GM12878 (cell line): ENCODE results near the gene KIF3A. TPM values are rescaled to one million over a fixed set of nuclear protein-coding genes. Genes with fewer than 3 reads are reported as not detected.

Source experiments
- ATAC-seq: fragments of 200-7000 bp; cut with Tn5 transposase; 3 replicates; pipeline ENCODE4 v1.9.1; 2020; ENCODE audit warnings: mild to moderate bottlenecking, moderate library complexity
- BruUV-seq: library from RNA; stranded (reverse); fragments of 400-500 nt; replicated peaks from 2 replicates; lab custom pipeline; 2021; lab: Mats Ljungman, UMichigan
- CTCF ChIA-PET: fragments of 300-600 bp; sonication (Branson Sonifier 250); formaldehyde crosslinking; extraction: SDS; loops from one replicate; lab custom pipeline; 2021; ENCODE audit warnings: inconsistent platforms; lab: Yijun Ruan, JAX
- POLR2A ChIA-PET: fragments of 350-600 bp; formaldehyde crosslinking; extraction: SDS; loops from one replicate; lab custom pipeline; 2021; ENCODE audit warnings: inconsistent platforms; lab: Charles Lee
- RAD21 ChIA-PET: fragments of 300-600 bp; sonication (Branson Sonifier 250); formaldehyde crosslinking; loops from one replicate; lab custom pipeline; 2023; ENCODE audit warnings: antibody characterized with exemption; ENCODE audit not compliant: unreplicated experiment; lab: Charles Lee
- SMC1A ChIA-PET: fragments of 300-600 bp; sonication (Branson Sonifier 250); formaldehyde crosslinking; loops from one replicate; lab custom pipeline; 2023; ENCODE audit not compliant: unreplicated experiment, uncharacterized antibody; lab: Charles Lee
- DNase-seq: peaks from one replicate; pipeline ENCODE4 v3.0.0-alpha.2; 2011; ENCODE audit warnings: low read depth, low spot score
- FAIRE-seq: peaks from 3 replicates; lab custom pipeline; 2011; peaks lifted over from hg19 to GRCh38; lab: Jason Lieb, UNC
- H2AFZ ChIP-seq: 2 replicates; pipeline ENCODE4 v1.6.0; 2011; ENCODE audit warnings: low read depth, low read length, control low read depth; ENCODE audit not compliant: control insufficient read depth
- H3K27ac ChIP-seq: 2 replicates; pipeline ENCODE4 v1.5.1; 2011; ENCODE audit warnings: control low read depth; ENCODE audit not compliant: control insufficient read depth, insufficient read depth
- H3K27me3 ChIP-seq, 2 experiments: replicated peaks in 1 of 2; 2 replicates each; pipeline versions ENCODE4 v1.6.0 to v1.6.1; 2011; ENCODE audit warnings: low read length in 1 of 2; ENCODE audit not compliant: control insufficient read depth in 2 of 2, insufficient read depth in 2 of 2
- H3K36me3 ChIP-seq, 2 experiments: 2 replicates each; pipeline ENCODE4 v1.5.1; 2011; ENCODE audit warnings: low read length in 1 of 2; ENCODE audit not compliant: control insufficient read depth in 2 of 2, insufficient read depth in 2 of 2
- H3K4me1 ChIP-seq: 2 replicates; pipeline ENCODE4 v1.6.1; 2011; ENCODE audit warnings: mild to moderate bottlenecking, low read length, moderate library complexity, mixed read lengths; ENCODE audit not compliant: control insufficient read depth, insufficient read depth
- H3K4me2 ChIP-seq: 2 replicates; pipeline ENCODE4 v1.6.0; 2011; ENCODE audit warnings: control low read depth; ENCODE audit not compliant: control insufficient read depth, insufficient read depth
- H3K4me3 ChIP-seq: fragments of 200-600 bp; sonication (generic); 2 replicates; pipeline ENCODE4 v1.5.1; 2016
- H3K79me2 ChIP-seq: 2 replicates; pipeline ENCODE4 v1.6.0; 2011; ENCODE audit warnings: low read length; ENCODE audit not compliant: control insufficient read depth, insufficient read depth
- H3K9ac ChIP-seq: 2 replicates; pipeline ENCODE4 v1.8.0; 2011; ENCODE audit warnings: low read length, control low read depth, mixed read lengths; ENCODE audit not compliant: control insufficient read depth, insufficient read depth
- H3K9me3 ChIP-seq: replicated peaks from 3 replicates; pipeline ENCODE4 v1.5.1; 2011; ENCODE audit warnings: mild to moderate bottlenecking, low read length; ENCODE audit not compliant: control insufficient read depth, insufficient read depth
- H4K20me1 ChIP-seq: 2 replicates; pipeline ENCODE4 v1.6.0; 2011; ENCODE audit not compliant: control insufficient read depth, insufficient read depth
- BACH1 ChIP-seq: fragments of 450-650 bp; IDR thresholded peaks from 2 replicates; pipeline ENCODE4 v1.6.1; 2017; ENCODE audit warnings: mild to moderate bottlenecking, borderline replicate concordance
- CREM ChIP-seq: IDR thresholded peaks from 2 replicates; pipeline ENCODE4 v1.6.1; 2014; ENCODE audit warnings: antibody characterized with exemption, low read depth
- CTCF ChIP-seq, 3 experiments: IDR thresholded peaks in 2 of 3; conservative IDR thresholded peaks in 1 of 3; 2 replicates each; pipeline ENCODE4 v1.5.1; 2011; ENCODE audit warnings: low read depth in 3 of 3, low read length in 3 of 3, mild to moderate bottlenecking in 3 of 3, control low read depth in 2 of 3, moderate library complexity in 2 of 3, inconsistent platforms in 1 of 3, mixed read lengths in 1 of 3; ENCODE audit not compliant: control insufficient read depth in 2 of 3, insufficient read depth in 1 of 3; ENCODE audit errors: extremely low read depth in 1 of 3
- IKZF1 ChIP-seq: fragments of 450-650 bp; conservative IDR thresholded peaks from 2 replicates; pipeline ENCODE4 v1.6.1; 2017; ENCODE audit warnings: antibody characterized with exemption, mild to moderate bottlenecking
- MTA2 ChIP-seq: fragments of 450-650 bp; IDR thresholded peaks from 2 replicates; pipeline ENCODE4 v1.6.1; 2016; ENCODE audit warnings: low read depth, mild to moderate bottlenecking, moderate library complexity
- NFXL1 ChIP-seq: fragments of 450-650 bp; IDR thresholded peaks from 2 replicates; pipeline ENCODE4 v1.6.1; 2017; ENCODE audit warnings: antibody characterized with exemption, mild to moderate bottlenecking, borderline replicate concordance
- NRF1 ChIP-seq: conservative IDR thresholded peaks from 2 replicates; pipeline ENCODE4 v1.6.1; 2011; ENCODE audit warnings: mild to moderate bottlenecking, low read depth, low read length, improper control_type of control experiment
- PAX8 ChIP-seq: fragments of 450-650 bp; IDR thresholded peaks from 2 replicates; pipeline ENCODE4 v1.6.1; 2017; ENCODE audit warnings: mild to moderate bottlenecking, moderate library complexity
- SIX5 ChIP-seq: IDR thresholded peaks from 2 replicates; pipeline ENCODE4 v1.6.1; 2011; ENCODE audit warnings: mild to moderate bottlenecking, low read depth, low read length, moderate library complexity; ENCODE audit not compliant: severe bottlenecking
- TCF3 ChIP-seq: IDR thresholded peaks from 2 replicates; pipeline ENCODE4 v1.6.1; 2012; ENCODE audit warnings: low read depth, mild to moderate bottlenecking, low read length, borderline replicate concordance; ENCODE audit not compliant: insufficient read depth
- WGBS: methylation state at CpG from one replicate; pipeline ENCODE4 v1.1.6; 2016; ENCODE audit warnings: low lambda C conversion rate; ENCODE audit not compliant: insufficient replicate concordance, insufficient coverage; ENCODE audit errors: missing lambda C conversion rate; 5-methylcytosine and 5-hydroxymethylcytosine counted together
- in situ Hi-C: fragments of 300-500 bp; cut with MboI; formaldehyde crosslinking; loops from 9 replicates; pipeline ENCODE4 v1.14.3; 2018; ENCODE audit warnings: mixed read lengths
- intact Hi-C: fragments of 100-400 bp; cut with micrococcal nuclease; formaldehyde crosslinking; loops from one replicate; pipeline ENCODE4 v1.14.2; 2022; ENCODE audit not compliant: unreplicated experiment
- polyA plus RNA-seq, 11 experiments: library from polyadenylated mRNA; depleted of rRNA in 4 of 11; unstranded in 6 of 11; stranded (reverse) in 5 of 11; fragments of >200 nt; fragmentation: Nextera tagmentation in 4 of 11; fragmentation: Illumina TruSeq in 1 of 11; extraction: Ambion mirVana in 4 of 11; extraction: Trizol in 1 of 11; gene quantifications; 1 replicate in 1 of 11; 2 replicates in 10 of 11; pipeline versions ENCODE4 v1.2.1 to v1.2.3, GENCODE V29; 2011 to 2016; ENCODE audit warnings: inconsistent platforms in 2 of 11, missing spikeins in 2 of 11, low read depth in 1 of 11
- total RNA-seq, 4 experiments: library from RNA; depleted of rRNA in 3 of 4; stranded (reverse); fragments of >200 nt in 3 of 4; fragmentation: Illumina TruSeq in 1 of 4; extraction: Trizol in 1 of 4; gene quantifications; 2 replicates each; pipeline versions ENCODE4 v1.2.1 to v1.2.3, GENCODE V29; 2013 to 2021
- TF ChIP-seq, protein P1 (sequence below): fragments of 450-650 bp; formaldehyde crosslinking; IDR thresholded peaks from 2 replicates; pipeline ENCODE4 v1.4.0; 2020; ENCODE audit warnings: mild to moderate bottlenecking, moderate library complexity

KIF3A gene
- total and polyA plus RNA-seq, 10 of the 15 experiments (the other 5 are each of a cell fraction or from before 2014, with no cell fraction given) = 2.7 to 36.5 (median 10.0) TPM

DNA sequence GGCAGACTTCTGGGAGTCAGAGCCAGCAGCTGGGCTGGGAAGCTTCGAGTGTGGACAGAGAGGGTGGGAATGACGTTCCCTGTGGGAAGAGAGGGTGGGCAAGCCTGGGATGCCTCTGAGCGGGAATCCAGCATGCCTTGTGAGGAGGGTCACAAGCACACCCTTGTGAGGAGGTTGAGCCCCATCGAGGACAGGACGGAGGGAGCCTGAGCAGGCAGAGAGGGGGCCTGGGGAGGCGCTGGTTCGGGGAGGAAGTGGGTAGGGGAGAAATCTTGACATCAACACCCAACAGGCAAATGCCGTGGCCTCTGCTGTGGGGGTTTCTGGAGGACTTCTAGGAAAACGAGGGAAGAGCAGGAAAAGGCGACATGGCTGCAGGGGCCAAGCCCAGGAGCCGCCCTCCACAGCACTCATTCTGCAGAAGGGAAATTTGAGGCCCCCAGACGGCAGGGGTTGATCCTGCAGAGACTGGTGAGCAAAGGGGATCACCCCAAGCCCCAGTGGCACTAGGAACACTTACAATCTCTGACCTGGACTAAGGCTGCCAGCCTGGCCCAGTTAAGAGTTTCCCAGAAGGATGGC, 80.5 kb downstream of the KIF3A start (continued):
- TF ChIP-seq NRF1 = no peak
- TF ChIP-seq, all 136 proteins: peak for 5

DNA sequence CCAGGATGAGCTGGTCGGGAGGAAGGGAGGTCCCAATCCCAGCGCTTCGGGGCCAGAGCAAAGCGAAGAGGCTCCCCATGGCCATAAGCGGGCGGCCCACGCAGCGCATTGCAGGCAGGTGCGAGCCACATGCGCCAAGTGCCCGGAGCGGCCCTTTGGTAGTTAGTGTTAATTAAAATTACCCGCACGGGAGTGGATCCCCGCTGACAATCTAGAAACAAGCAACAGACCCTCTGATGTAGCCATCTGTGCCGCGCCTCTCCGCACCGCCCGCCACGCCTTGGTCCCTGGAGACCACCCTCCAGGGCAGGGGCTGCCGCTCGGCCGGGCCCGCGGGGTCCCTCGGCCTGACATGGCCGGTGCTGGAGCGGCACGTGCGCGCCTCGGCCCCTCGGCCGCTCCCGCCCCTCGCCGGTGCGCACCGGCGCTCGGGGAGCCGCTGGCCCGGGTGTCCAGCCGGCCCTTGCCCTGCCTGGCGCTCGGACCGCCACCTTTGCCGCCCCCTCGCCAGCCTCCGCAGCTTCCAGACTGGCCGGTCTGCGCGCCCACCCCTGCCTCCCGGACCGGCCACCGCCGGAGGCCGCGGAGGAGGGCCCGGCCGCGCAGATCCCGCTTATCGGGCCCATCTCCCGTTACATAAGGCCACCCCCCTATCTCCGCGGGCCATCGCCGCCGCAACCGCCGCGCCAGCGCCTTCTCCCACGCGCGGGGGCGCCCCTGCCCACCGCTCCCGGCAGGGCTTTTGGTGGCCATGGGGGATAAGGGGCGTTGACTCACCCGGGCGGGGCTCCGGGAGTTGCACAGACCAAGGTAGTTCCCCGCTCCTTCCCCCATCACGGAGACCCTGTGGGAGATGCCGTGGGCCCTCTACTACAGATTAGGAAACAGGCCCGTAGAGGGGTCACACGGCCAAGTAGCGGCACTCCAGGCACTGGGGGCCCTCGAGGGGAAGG, 81.2 kb downstream of the KIF3A start:
- POLR2A ChIA-PET = interaction anchor here (0.6 to 1.1 kb wide), 2 partner anchors 37 to 100 kb away, joined by 3 read pairs; no protein-coding TSS in a partner anchor
- H3K4me2 ChIP-seq = peak overlapping the region; percentile 75
- peak; percentile 25; the same call in 1 of the 2 replicates for TF ChIP-seq MTA2
- TF ChIP-seq CREM = no peak
- peak in 2 of 3 experiments; percentile 30 to 45; a peak in 2 of 6 replicates for TF ChIP-seq CTCF (IDR thresholded peaks at IDR 0.05 in 2 of 3, conservative IDR thresholded peaks at IDR 0.05 in 1 of 3; ENCODE audit: control insufficient read depth in 2 of 3, extremely low read depth in 1 of 3, insufficient read depth in 1 of 3, low read depth in 3 of 3, low read length in 3 of 3)
- TF ChIP-seq IKZF1 = peak; percentile 51
- no peak for TF ChIP-seq NFXL1
- peak; percentile 53; the same call in 1 of the 2 replicates for TF ChIP-seq BACH1
- no peak for TF ChIP-seq PAX8
- TF ChIP-seq, protein P1, sequence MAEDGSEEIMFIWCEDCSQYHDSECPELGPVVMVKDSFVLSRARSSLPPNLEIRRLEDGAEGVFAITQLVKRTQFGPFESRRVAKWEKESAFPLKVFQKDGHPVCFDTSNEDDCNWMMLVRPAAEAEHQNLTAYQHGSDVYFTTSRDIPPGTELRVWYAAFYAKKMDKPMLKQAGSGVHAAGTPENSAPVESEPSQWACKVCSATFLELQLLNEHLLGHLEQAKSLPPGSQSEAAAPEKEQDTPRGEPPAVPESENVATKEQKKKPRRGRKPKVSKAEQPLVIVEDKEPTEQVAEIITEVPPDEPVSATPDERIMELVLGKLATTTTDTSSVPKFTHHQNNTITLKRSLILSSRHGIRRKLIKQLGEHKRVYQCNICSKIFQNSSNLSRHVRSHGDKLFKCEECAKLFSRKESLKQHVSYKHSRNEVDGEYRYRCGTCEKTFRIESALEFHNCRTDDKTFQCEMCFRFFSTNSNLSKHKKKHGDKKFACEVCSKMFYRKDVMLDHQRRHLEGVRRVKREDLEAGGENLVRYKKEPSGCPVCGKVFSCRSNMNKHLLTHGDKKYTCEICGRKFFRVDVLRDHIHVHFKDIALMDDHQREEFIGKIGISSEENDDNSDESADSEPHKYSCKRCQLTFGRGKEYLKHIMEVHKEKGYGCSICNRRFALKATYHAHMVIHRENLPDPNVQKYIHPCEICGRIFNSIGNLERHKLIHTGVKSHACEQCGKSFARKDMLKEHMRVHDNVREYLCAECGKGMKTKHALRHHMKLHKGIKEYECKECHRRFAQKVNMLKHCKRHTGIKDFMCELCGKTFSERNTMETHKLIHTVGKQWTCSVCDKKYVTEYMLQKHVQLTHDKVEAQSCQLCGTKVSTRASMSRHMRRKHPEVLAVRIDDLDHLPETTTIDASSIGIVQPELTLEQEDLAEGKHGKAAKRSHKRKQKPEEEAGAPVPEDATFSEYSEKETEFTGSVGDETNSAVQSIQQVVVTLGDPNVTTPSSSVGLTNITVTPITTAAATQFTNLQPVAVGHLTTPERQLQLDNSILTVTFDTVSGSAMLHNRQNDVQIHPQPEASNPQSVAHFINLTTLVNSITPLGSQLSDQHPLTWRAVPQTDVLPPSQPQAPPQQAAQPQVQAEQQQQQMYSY (CRISPR knock-in tag) = no peak
- no peak for TF ChIP-seq TCF3
- TF ChIP-seq SIX5 = no peak

More for the DNA sequence above, 81.2 kb downstream of the KIF3A start:
- in situ Hi-C loops (no loop called here), intact Hi-C loops (no loop called here)
- RAD21 ChIA-PET = interaction anchor here (1.6 to 9.2 kb wide), 2 partner anchors 15 to 94 kb away, joined by 4 to 113 read pairs; no protein-coding TSS in a partner anchor
- H4K20me1 ChIP-seq = no peaks in the 10 kb centered on the region
- H3K27me3 ChIP-seq = no peaks in the 10 kb centered on the region
- H3K4me1 ChIP-seq = peaks cover 37% of the 10 kb centered on the region
- peak overlapping the region; percentile 50; the same call in 1 of the 2 replicates for H3K9ac ChIP-seq
- CTCF ChIA-PET = interaction anchor here (0.6 kb wide), 1 partner anchor 166 kb away, joined by 3 read pairs; no protein-coding TSS in a partner anchor
- H3K9me3 ChIP-seq = no peaks in the 10 kb centered on the region
- H3K79me2 ChIP-seq = no peaks in the 10 kb centered on the region
- no TSS peak for BruUV-seq
- DNase-seq (no peak), ATAC-seq (peak; percentile 42), FAIRE-seq (no peak)
- H2AFZ ChIP-seq = peak overlapping the region; percentile 16
- H3K27ac ChIP-seq = no peak overlapping the region
- H3K4me3 ChIP-seq = peak overlapping the region; percentile 47; the same call in 1 of the 2 replicates
- SMC1A ChIA-PET = interaction anchor here (0.8 to 12.1 kb wide), 2 partner anchors 19 to 129 kb away, joined by 3 to 156 read pairs; partner anchors contain the start of gene IL4
- no peaks in the 10 kb centered on the region for H3K36me3 ChIP-seq
- WGBS = 26% methylated on average over 89 of the region's 92 CpGs
